ENCODE results near the gene TAAR8. TPM values are rescaled to one million over a fixed set of nuclear protein-coding genes. Genes with fewer than 3 reads are reported as not detected.
"Not testable (repeated sequence)": the region's sequence is repeated elsewhere in the genome, so short reads cannot be mapped to it uniquely, and the experiment has no call there.

The TAAR8 gene, protein sequence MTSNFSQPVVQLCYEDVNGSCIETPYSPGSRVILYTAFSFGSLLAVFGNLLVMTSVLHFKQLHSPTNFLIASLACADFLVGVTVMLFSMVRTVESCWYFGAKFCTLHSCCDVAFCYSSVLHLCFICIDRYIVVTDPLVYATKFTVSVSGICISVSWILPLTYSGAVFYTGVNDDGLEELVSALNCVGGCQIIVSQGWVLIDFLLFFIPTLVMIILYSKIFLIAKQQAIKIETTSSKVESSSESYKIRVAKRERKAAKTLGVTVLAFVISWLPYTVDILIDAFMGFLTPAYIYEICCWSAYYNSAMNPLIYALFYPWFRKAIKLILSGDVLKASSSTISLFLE
- not detected in 2 replicates for total RNA-seq (2014; rRNA removed; shearing (Covaris generic))
- not detected in 2 replicates for polyA plus RNA-seq (2015; cell fraction: cytosol; rRNA removed)
- not detected in 2 replicates for polyA plus RNA-seq (2015; cell fraction: nucleus; rRNA removed)

DNA sequence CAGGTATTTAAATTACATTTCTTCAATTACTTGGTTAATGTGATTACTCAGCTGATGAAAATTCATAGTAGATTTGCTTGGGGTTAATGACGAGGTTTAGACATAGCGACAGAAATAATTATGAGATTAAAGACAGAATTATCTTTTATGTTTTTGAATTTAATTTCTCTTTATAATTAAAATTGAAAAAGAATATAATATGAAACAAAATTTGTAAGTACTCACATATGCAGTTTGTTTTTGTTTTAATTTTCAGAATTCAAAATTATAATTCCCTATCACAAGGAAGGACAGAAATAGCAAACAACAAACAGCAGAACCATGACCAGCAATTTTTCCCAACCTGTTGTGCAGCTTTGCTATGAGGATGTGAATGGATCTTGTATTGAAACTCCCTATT, at the start of gene TAAR8:
Gene TAAR8 (plus strand): TSS at position 301 of the 400 bp plus-strand sequence. CDS start 21 bp downstream, at position 322.
- no peak for DNase-seq (ENCODE audit: low read depth)

DNA sequence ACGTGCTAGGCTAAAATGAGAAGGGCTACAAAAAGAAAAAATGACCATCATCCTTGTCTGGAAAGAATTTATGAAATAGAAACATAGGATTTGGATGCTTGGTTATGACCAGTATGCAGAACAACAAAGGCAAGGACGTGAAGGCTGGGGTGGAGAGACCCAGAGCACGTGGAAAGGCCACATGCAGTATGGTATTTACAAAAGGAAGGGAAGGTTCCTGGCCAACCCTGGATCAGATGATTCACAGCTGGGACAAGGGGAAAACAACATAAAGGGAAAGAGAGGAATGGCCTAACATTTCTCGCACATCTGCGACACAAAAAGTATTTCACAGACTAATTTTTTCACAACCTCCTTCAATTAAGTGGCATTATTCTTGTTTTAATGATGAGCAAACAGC, 47.7 kb upstream of the TAAR8 start:
- DNase-seq (ENCODE audit: low read depth): no peak

DNA sequence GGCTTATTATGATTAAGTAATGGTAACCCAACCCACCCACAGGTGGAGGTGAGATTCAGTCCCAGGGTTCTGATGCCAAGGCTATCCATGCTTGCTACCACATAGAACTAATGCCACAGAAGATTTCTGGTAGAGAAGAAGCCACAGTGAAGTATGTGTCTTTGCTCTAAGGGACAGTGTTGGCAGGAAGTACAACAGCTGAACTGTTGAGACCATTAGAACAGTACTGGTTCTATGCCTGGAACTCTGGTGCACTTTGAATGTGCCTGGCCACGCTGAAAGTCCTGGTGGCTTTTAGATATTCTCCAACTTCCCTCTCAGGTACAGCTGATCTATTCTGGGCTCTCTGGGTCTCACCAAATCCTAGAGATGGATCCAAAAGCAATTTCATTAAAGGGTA, 47.3 kb upstream of the TAAR8 start:
- DNase-seq (ENCODE audit: low read depth): no peak

GRCh38 chr6:132506461-132506860, 46.0 kb upstream of the TAAR8 start:
- DNase-seq (ENCODE audit: low read depth): no peak

GRCh38 chr6:132506869-132507808, 45.3 kb upstream of the TAAR8 start:
- no peak for DNase-seq (ENCODE audit: low read depth)

DNA sequence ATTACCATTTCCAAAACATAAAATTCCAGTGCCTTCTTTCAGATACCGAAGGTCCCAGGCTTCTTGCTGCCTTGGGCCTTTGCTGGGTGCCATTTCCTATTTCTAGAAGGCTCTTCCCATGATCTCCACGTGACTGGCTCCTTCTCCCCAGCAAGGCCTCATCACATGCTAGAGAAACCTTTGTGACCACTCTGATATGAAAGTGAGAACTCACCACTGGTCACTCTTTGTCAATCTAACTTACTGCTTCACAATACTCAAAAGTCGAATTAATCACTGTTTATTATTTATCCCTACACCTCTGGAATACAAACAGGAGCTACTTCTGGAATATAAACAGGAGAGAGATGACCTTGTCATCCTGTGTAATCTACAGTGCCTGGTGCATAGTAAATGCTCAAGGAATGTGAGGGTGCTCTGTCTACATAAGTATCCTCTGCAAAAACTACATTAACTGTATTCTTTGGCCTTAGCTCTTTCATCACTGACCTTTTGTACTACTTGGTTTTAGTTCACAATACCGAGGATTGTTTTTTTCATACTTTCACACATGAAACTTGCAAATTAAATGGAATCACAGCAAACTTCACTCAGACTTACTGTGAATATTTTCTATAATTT, 41.2 kb upstream of the TAAR8 start:
- DNase-seq (ENCODE audit: low read depth): no peak

DNA sequence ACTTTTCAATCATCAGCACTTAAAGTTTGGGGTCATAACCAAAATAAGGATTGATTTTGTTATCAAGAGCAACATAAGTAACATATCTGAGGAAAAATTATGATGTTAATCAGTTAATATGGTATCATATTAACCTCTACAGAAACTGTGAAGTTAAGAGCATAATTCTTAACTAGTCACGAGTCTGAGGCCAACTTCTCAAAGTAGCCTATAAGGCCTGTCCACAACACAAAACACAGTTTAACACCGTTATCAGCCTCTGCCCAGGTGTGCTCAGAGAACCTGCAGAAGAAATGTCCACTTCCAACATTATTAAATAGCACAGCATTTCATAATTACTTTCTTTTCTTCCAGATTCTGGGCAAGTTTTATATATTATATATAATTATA, 40.6 kb upstream of the TAAR8 start:
- DNase-seq (ENCODE audit: low read depth): no peak

- DNase-seq (ENCODE audit: low read depth): no peak
These were observed 40.2 kb upstream of the TAAR8 start for GRCh38 chr6:132512342-132512637.

GRCh38 chr6:132512638-132513632, 39.5 kb upstream of the TAAR8 start, which contains the start of gene STX7:
TSS of gene STX7 (minus strand) at chr6:132513116. CDS start at chr6:132503530, 9,586 bp downstream.
- DNase-seq (ENCODE audit: low read depth): peak; percentile 85

DNA sequence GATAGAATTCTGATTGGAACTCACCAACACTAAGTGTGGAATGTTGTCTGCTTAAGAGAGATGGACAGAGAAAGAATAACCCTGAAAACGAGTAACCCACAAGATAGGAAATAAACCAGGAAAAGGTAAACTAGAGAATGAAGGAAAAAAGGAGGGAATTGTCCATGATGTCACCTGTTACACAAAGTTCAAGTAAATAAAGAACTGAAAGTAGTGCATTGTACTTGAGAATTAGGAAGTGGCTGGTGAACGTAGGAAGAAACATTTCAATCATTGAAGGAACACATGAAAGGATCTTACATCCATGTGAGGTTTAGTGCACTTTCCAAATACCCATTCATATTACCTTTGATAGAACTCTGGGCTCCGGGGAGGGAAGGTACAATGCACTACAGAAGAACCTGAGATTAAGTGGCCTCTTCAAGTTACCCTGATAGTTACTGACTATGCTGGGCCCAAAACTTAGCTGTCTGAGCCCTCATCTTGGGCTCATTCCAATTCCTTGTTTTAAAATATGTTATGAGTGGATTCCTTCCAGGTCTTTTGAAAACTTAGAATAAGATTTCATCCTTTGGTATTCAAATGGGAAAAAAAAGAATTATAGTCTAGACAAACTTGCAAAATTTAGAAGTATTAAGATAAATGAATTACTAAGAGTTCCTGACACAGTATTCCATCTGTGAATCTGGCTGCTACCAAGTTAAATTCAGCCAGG, 38.5 kb upstream of the TAAR8 start:
- DNase-seq (ENCODE audit: low read depth): no peak

GRCh38 chr6:132515386-132515785, 37.1 kb upstream of the TAAR8 start:
- no peak for DNase-seq (ENCODE audit: low read depth)

DNA sequence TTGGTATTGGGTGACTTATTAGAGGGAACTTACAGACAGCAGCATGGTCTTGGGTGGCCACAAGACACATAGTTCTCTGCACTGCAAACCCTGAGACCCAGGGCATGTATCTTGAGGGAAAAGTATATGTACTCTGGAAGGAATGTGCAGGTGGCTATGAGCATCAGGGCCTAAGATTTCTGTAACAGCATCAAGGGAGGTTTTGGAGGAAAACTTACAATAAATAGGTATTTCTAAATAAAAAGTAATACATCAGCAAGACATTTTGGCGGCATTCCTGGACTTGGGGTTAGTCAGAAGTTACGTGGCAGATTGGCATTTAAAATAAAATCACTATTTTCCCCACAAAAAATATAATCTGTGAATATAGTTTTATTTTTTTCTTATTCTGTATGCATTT, 31.5 kb upstream of the TAAR8 start:
- DNase-seq (ENCODE audit: low read depth): peak; percentile 46

GRCh38 chr6:132524646-132525045, 27.8 kb upstream of the TAAR8 start:
- no peak for DNase-seq (ENCODE audit: low read depth)

GRCh38 chr6:132525866-132526265, 26.6 kb upstream of the TAAR8 start:
- DNase-seq (ENCODE audit: low read depth): no peak

- no peak for DNase-seq (ENCODE audit: low read depth)
These were observed 26.0 kb upstream of the TAAR8 start for GRCh38 chr6:132526461-132526860.

DNA sequence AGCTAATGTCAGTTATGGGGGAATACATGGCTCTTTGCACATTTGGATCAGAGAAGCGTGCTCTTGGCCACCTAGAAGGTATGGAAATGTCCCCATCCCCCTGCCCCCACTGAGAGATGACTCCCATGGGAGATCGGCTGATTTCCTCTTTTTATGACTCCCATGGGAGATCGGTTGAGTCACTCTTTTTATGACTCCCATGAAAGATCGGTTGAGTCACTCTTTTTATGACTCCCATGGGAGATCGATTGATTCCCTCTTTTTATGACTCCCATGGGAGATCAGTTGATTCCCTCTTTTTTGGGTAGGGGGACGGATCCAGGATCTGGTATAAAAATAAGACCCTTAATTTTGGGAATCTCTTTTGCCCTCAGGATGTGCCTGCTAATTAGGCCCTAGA, 24.7 kb upstream of the TAAR8 start:
- peak; percentile 63 for DNase-seq (ENCODE audit: low read depth)

DNA sequence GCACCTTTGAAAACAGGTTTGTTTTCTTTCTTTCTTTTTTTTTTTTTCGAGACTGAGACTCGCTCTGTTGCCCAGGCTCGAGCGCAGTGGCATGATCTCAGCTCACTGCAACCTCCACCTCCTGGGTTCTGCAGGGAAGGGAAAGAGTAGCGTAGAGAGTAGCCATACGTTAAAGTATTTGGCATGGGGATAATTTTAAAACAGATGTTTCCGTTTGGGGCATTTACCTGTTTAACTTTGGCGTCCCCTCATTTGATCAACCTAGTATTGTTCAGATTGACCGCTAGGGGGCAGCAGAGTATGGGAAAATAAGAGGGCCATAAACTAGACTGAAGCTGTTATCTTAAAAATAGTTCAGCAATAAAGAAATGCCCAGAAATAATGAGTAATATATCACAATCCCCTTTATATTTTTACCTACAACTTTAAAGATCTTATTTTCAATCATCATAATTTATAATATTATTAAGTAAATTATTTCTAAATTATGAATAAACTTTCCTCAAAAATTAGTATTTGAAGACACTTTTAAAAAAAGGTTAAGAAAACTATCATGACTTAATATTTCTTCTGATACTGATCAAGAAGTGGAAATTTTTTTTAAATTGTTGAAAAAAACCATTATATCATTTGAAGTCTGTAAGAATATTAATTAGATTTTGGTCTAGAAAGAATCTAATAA, 22.0 kb upstream of the TAAR8 start:
- DNase-seq (ENCODE audit: low read depth): peak; percentile 44

- DNase-seq (ENCODE audit: low read depth): not testable (repeated sequence)
These were observed 17.9 kb upstream of the TAAR8 start for GRCh38 chr6:132534546-132534945.

DNA sequence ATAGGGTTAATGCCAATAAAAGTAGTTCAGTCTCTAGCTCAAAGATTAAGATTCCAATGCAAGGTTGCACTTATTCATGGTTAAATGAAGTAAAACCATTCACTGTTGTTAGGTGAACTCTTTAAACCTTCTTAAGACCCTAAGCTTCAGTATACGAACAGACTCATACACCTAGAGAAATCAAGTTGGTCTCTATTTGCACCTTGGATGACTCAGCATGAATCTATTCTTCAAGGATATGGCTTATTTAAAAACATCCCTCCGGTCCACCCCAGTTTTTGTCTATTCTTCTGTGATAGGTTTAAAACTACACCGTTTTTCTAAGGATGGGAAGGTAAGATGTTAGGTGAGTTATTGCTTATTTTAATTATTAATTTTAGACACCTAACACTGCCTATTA, 15.3 kb upstream of the TAAR8 start:
- no peak for DNase-seq (ENCODE audit: low read depth)

Measured in HT1080 (cell line).